Thyroid gland (tissue), 4 donors: ENCODE measurements around the gene NXN.

Experiments used
- CTCF ChIP-seq, 6 experiments: fragments of 200-600 bp in 3 of 6; fragments of 450-650 bp in 3 of 6; sonication (generic) in 3 of 6; IDR thresholded peaks; one replicate each; pipeline ENCODE4 v1.5.1; 2016 to 2019; ENCODE audit warnings: antibody characterized with exemption in 6 of 6, mild to moderate bottlenecking in 2 of 6, inconsistent platforms in 1 of 6, moderate library complexity in 1 of 6
- POLR2A ChIP-seq, 2 donors: fragments of 450-650 bp; IDR thresholded peaks; one replicate each; pipeline ENCODE4 v1.6.1; 2017; ENCODE audit warnings: antibody characterized with exemption in 2 of 2, mild to moderate bottlenecking in 2 of 2, moderate library complexity in 1 of 2

- TF ChIP-seq CTCF (IDR thresholded peaks at IDR 0.05) (no peak), POLR2A (IDR thresholded peaks at IDR 0.05) (no peak)
Observed at GRCh38 chr17:957856-958421, 21.6 kb downstream of the NXN start.
